GM19452 (cell line): ENCODE data around the gene CAMTA1.

Experiments used
- ATAC-seq: cut with Tn5 transposase; IDR thresholded peaks from one replicate; pipeline ENCODE4 v1.9.1; 2021; ENCODE audit not compliant: unreplicated experiment

The CAMTA1 gene

DNA sequence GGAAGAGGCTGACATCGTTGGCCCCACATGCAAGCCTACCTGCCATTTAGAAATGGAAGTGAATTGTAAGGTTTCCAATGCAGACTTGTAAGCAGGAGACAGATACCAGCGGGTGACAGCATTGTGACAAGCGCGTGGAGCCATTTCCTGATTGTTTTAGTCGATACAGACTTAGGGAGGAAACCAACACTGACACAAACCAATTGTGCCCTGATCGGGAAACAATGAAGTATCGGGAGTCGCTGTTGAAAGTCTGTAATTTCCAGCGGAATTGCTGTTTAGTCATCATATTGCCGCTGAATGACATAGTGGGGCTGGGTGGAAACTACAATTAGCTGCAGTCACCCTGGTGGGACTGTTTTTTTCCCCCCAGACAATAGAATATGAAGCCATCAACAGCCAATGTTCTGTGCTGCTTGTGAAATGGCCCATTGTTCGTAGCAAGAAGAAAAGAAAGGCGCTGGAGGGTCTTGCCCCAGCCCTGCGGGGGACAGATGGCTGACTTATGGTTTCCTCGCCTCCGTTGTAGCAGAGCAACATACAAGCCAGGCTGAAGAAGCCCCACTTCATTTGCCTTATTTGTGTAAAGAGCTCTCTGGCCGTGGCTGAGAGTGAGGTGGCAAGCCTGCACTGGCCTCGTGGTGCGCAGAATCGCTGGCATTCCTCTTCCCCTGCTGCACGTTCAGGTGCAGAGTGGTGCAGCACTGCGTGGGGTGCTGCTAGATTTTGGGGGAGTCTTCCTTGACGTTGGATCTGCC, 462.7 kb downstream of the CAMTA1 start:
- no peak for ATAC-seq

- ATAC-seq = no peak
Measured at GRCh38 chr1:7248549-7249199, 463.4 kb downstream of the CAMTA1 start.

DNA sequence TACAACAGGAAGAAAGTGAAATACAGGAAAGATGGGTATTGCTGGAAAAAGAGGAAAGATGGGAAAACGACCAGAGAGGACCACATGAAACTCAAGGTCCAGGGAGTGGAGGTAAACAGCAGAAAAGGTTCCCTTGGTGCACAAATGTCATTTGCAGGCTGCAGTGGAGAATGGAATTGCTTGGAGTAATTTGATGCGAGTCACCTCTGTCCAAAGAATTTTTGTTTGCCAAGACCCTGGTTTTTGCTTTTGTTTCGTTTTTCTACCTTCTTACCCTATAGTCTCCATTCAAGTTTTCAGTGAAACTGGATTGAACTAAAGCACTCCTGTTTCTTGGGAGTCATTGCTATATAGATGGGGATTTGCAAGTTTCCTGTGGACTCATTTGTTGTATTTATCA, 464.3 kb downstream of the CAMTA1 start:
- ATAC-seq = no peak

GRCh38 chr1:7250176-7250575, 464.9 kb downstream of the CAMTA1 start:
- no peak for ATAC-seq

DNA sequence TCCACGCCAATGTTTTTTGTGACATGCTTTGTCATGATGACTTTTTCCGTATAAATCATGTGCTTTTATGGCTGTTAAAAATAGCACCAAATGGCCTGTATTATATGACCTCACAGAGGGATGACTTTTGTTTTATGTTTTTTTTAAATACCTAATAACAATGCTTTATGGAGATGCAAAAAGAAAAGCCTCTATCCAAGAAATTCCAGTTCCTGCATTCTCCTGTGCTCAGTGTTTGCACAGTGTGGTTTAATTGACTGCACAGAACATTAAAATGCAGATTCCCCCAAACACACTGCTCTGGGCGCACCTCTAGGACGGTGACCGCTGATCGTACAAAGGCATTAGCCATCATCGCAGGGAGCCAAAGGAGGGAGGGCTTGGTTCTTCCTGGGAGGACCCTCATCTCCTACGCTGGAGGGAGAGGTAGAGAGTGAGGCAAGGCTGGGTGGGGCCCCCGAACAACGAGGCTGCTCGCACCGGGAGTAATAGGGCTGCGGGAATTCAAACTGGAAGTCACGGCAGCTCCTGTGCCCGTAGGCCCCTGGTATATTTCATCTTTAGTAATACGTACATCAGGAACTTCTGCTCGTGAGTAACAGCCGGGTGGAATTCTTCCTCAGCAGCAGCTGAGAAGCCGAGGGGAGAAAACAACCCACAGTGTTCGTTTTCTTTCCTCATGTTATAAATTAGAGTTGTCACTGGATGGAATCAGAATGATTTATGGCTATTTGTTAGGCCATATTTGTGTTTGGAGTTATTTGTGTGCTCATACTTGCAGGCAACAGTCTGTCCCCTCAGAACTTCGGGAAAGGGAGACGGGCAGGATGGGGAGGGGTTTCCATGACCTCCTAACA, 465.6 kb downstream of the CAMTA1 start:
- no peak for ATAC-seq

DNA sequence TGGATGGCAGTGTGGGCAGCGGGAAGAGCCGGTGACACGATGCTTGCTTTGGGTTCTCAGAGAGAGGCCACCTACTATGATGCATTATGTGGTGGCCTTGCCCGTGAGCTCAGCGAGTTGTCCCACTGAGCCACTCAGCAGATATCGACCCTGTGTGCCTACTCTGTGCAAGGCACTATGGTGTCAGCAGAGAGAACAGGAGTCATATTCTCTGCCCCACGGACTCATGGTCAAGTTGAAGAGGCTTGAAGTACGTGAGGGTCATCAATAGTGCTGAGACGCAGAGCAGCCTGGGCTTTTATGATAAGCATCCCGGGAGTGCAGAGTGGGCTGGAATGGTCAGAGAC, 466.2 kb downstream of the CAMTA1 start:
- ATAC-seq = no peak

DNA sequence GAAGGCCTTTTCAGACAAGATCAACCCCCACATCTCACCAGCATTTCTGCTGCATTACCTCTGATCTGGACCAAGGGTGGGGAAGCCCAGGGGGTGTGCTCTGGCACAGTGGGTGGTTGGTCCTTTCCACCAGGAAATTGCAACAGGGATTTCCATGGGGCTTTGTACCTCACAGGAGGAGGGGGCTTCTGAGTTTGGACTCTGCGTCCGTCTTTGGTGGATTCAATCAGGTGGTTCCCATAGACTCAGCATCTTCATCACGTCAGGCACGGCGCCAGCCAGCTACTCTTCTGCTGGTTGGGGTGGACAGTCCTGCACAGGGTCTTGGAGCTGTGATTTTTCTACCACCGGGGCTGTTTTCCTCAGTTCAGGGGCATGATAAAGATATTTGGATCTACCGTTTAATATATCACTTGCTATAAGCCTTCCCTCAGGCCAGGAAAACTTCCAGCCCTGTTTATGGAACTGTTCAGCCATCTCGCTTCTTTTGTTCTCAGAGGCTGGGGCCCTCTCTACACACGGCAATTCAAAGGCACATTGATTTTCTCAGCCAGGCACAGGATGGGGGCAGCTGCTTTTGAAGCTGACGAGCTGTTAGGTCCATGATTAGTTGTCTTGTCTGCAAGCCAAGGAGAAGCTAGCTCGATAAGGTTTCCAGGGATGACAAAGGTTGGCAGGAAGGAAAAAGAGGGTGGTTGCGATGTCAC, 467.3 kb downstream of the CAMTA1 start:
- no peak for ATAC-seq

DNA sequence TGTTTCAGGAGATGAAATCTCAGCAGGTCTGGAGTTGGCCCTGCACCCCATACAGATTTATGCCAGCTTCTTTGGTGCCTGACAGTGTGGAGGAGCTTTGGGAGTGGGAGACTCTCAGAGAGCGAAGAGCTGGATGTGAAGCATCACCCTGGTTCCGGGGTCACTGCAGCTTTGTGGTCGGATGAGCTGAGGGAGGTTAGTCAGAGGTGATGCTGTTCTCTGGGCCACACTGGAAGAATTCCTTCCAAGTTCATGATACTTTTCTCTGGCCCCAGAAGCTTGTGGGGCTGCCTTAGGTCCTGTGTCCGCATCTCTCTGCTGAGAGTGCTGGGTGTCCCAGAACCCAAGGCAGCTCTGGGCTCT, 467.8 kb downstream of the CAMTA1 start:
- no peak for ATAC-seq

GRCh38 chr1:7253988-7254587, 468.8 kb downstream of the CAMTA1 start:
- no peak for ATAC-seq

- no peak for ATAC-seq
Measured at GRCh38 chr1:7255303-7256058, 470.2 kb downstream of the CAMTA1 start.

- no peak for ATAC-seq
Measured at GRCh38 chr1:7256526-7256925, 471.3 kb downstream of the CAMTA1 start.

GRCh38 chr1:7257225-7257624, 472.0 kb downstream of the CAMTA1 start:
- ATAC-seq = no peak

- ATAC-seq = no peak
Measured at GRCh38 chr1:7258589-7259135, 473.4 kb downstream of the CAMTA1 start.

- ATAC-seq = no peak
Measured at GRCh38 chr1:7259955-7260354, 474.7 kb downstream of the CAMTA1 start.

GRCh38 chr1:7261490-7261889, 476.2 kb downstream of the CAMTA1 start:
- ATAC-seq = no peak

- no peak for ATAC-seq
Measured at GRCh38 chr1:7262611-7263010, 477.4 kb downstream of the CAMTA1 start.

DNA sequence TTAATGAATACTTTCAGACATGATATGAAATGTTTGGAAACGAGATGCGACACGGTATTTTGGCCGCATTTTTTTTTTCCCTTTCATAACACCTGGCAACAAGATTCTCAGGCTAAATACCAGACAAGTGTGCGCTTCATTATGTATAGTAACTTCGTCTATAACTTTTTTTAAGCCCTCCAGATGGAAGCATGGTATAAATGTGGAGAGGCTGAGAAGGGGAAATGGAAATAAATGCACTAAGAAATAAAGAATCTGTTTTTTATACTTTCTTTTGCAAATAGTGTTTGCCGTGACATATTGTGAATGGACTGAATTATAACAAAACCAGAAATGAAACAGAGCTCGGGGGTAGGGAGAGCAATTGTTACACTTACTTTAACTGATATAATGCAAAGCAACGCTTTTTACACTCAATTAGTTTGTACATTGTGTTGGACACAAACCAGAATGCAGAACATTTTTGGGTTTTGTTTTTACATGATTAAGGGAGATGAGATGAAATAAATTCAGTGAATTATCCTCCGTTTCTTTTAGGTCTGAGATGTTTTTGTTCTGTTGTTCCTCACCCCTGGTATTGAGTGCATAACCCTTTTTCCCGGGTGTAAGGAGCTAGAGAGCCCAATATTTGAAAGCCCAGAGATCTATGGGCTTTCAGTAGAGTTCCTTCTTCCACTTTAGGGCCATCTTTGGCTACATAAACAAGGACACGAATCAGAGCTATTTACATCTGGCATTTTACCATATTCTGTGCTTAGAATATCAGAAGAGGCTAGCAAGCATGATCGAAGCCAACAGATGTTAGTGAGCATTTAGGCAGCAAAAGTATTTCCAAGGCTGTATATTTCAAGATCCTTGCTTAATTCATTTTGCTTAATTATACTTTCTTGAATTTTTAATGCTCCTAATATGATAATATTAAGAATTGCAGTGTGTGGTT, 478.0 kb downstream of the CAMTA1 start:
- no peak for ATAC-seq

- ATAC-seq = no peak
Measured at GRCh38 chr1:7264101-7264500, 478.8 kb downstream of the CAMTA1 start.
